K562 (cell line): ENCODE measurements around the gene LAMTOR1. TPM values are rescaled to one million over a fixed set of nuclear protein-coding genes. Genes with fewer than 3 reads are reported as not detected.

Source experiments
- CHD1 ChIP-seq: fragments of 200-600 bp; sonication (generic); IDR thresholded peaks from one replicate; pipeline ENCODE4 v1.6.1; 2012; ENCODE audit warnings: mild to moderate bottlenecking, moderate library complexity, low read length, inconsistent platforms
- MYNN ChIP-seq, 2 experiments: sonication (generic); formaldehyde crosslinking in 1 of 2; IDR thresholded peaks; 2 replicates each; pipeline versions ENCODE4 v1.5.0 to v1.6.1; 2016 to 2020; ENCODE audit warnings: antibody characterized with exemption in 1 of 2, missing genetic modification reagents in 1 of 2
- NR0B1 ChIP-seq: fragments of 450-650 bp; IDR thresholded peaks from one replicate; pipeline ENCODE4 v1.6.1; 2018; ENCODE audit warnings: mild to moderate bottlenecking, moderate library complexity; ENCODE audit not compliant: partially characterized antibody
- PHF20 ChIP-seq: fragments of 450-650 bp; IDR thresholded peaks from 2 replicates; pipeline ENCODE4 v1.6.1; 2018; ENCODE audit not compliant: partially characterized antibody
- PRDM10 ChIP-seq: fragments of 450-650 bp; IDR thresholded peaks from 2 replicates; pipeline ENCODE4 v1.6.1; 2018; ENCODE audit not compliant: partially characterized antibody
- STAT5A ChIP-seq: IDR thresholded peaks from 2 replicates; pipeline ENCODE4 v1.6.1; 2012; ENCODE audit warnings: low read length, inconsistent platforms, borderline replicate concordance
- TRIM25 ChIP-seq: fragments of 450-650 bp; IDR thresholded peaks from 2 replicates; pipeline ENCODE4 v1.7.0; 2016; ENCODE audit warnings: borderline replicate concordance
- ZNF436 ChIP-seq: fragments of 250-450, 450-650 bp; sonication (Bioruptor Pico); formaldehyde crosslinking; IDR thresholded peaks from 2 replicates; pipeline ENCODE4 v1.7.0; 2020; ENCODE audit warnings: mild to moderate bottlenecking
- ZNF445 ChIP-seq: fragments of 250-450 bp; sonication (Bioruptor Pico); IDR thresholded peaks from 2 replicates; pipeline ENCODE4 v1.4.0; 2020; ENCODE audit warnings: low read depth, mild to moderate bottlenecking, moderate library complexity
- ZNF57 ChIP-seq: fragments of 450-650 bp; formaldehyde crosslinking; IDR thresholded peaks from 2 replicates; pipeline ENCODE4 v1.4.0; 2020; ENCODE audit warnings: mild to moderate bottlenecking, moderate library complexity
- ZNF696 ChIP-seq: fragments of 250-450 bp; sonication (Bioruptor Pico); conservative IDR thresholded peaks from 2 replicates; pipeline ENCODE4 v1.4.0; 2020; ENCODE audit warnings: mild to moderate bottlenecking, moderate library complexity
- polyA plus RNA-seq, 8 experiments: library from polyadenylated mRNA; depleted of rRNA in 4 of 8; stranded (reverse) in 5 of 8; unstranded in 3 of 8; fragments of >200 nt; fragmentation: Nextera tagmentation in 2 of 8; fragmentation: Illumina TruSeq in 1 of 8; extraction: Ambion mirVana in 2 of 8; extraction: Trizol in 1 of 8; gene quantifications; 2 replicates each; pipeline versions ENCODE4 v1.2.1 to v1.2.3, GENCODE V29; 2011 to 2014; ENCODE audit warnings: inconsistent platforms in 1 of 8, missing spikeins in 1 of 8
- total RNA-seq, 7 experiments: library from RNA; depleted of rRNA in 6 of 7; stranded (reverse); fragments of >200 nt in 6 of 7; fragmentation: Illumina TruSeq in 2 of 7; extraction: Trizol in 2 of 7; gene quantifications; 2 replicates each; pipeline versions ENCODE4 v1.2.1 to v1.2.3, GENCODE V29; 2011 to 2021; ENCODE audit warnings: low replicate concordance in 1 of 7
- TF ChIP-seq, protein P1 (sequence below): IDR thresholded peaks from 2 replicates; pipeline ENCODE4 v1.6.1; 2014; ENCODE audit warnings: antibody characterized with exemption
- TF ChIP-seq, protein P2 (sequence below): fragments of 200-400 bp; formaldehyde crosslinking; IDR thresholded peaks from 2 replicates; pipeline ENCODE4 v1.6.1; 2017; ENCODE audit warnings: mild to moderate bottlenecking, low read depth, low read length, moderate library complexity

LAMTOR1 gene
- total and polyA plus RNA-seq, 9 of the 15 experiments (the other 6 are each of a cell fraction or from before 2014, with no cell fraction given): 62.6 to 104 (median 85.3) TPM

GRCh38 chr11:72102946-72103753 lies at the start of gene LAMTOR1 (continued):
- TF ChIP-seq CHD1 (peak; percentile 64), PRDM10 (no peak), STAT5A (no peak), TRIM25 (no peak), ZNF696 (no peak), ZNF445 (CRISPR knock-in tag) (no peak), ZNF57 (CRISPR knock-in tag) (no peak), PHF20 (peak; percentile 93), NR0B1 (no peak), MYNN (IDR thresholded peaks at IDR 0.05) (peak; percentile 65; the same call in 1 of the 2 replicates), MYNN (CRISPR knock-in tag; IDR thresholded peaks at IDR 0.05) (no peak), ZNF436 (CRISPR knock-in tag) (no peak)
- TF ChIP-seq, protein P1, sequence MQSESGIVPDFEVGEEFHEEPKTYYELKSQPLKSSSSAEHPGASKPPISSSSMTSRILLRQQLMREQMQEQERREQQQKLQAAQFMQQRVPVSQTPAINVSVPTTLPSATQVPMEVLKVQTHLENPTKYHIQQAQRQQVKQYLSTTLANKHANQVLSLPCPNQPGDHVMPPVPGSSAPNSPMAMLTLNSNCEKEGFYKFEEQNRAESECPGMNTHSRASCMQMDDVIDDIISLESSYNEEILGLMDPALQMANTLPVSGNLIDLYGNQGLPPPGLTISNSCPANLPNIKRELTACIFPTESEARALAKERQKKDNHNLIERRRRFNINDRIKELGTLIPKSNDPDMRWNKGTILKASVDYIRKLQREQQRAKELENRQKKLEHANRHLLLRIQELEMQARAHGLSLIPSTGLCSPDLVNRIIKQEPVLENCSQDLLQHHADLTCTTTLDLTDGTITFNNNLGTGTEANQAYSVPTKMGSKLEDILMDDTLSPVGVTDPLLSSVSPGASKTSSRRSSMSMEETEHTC: peak; percentile 90
- TF ChIP-seq, protein P2, sequence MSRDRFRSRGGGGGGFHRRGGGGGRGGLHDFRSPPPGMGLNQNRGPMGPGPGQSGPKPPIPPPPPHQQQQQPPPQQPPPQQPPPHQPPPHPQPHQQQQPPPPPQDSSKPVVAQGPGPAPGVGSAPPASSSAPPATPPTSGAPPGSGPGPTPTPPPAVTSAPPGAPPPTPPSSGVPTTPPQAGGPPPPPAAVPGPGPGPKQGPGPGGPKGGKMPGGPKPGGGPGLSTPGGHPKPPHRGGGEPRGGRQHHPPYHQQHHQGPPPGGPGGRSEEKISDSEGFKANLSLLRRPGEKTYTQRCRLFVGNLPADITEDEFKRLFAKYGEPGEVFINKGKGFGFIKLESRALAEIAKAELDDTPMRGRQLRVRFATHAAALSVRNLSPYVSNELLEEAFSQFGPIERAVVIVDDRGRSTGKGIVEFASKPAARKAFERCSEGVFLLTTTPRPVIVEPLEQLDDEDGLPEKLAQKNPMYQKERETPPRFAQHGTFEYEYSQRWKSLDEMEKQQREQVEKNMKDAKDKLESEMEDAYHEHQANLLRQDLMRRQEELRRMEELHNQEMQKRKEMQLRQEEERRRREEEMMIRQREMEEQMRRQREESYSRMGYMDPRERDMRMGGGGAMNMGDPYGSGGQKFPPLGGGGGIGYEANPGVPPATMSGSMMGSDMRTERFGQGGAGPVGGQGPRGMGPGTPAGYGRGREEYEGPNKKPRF: no peak
